ENCODE measurements around the gene COL12A1.

DNA sequence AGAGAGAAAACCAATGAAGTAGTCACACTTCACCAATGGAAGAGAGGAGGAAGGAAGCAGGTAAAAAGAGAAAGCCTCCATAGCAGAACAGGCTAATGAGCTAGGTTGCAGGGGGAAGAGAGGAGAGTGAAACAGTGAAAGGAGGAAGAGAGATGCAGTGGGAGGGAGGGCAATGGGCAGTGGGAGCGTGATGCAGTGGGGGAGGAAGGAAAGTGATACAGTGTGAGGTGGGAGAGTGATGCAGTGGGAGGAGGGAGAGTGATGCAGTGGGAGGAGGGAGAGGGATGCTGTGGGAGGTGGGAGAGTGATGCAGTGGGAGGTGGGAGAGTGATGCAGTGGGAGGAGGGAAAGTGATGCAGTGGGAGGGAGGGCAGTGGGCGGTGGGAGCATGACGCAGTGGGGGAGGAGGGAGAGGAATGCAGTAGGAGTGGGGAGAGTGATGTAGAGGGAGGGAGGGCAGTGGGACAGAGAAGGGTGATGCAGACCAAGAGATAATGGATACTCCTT, 29.7 kb downstream of the COL12A1 start:
- TF ChIP-seq, protein P1, sequence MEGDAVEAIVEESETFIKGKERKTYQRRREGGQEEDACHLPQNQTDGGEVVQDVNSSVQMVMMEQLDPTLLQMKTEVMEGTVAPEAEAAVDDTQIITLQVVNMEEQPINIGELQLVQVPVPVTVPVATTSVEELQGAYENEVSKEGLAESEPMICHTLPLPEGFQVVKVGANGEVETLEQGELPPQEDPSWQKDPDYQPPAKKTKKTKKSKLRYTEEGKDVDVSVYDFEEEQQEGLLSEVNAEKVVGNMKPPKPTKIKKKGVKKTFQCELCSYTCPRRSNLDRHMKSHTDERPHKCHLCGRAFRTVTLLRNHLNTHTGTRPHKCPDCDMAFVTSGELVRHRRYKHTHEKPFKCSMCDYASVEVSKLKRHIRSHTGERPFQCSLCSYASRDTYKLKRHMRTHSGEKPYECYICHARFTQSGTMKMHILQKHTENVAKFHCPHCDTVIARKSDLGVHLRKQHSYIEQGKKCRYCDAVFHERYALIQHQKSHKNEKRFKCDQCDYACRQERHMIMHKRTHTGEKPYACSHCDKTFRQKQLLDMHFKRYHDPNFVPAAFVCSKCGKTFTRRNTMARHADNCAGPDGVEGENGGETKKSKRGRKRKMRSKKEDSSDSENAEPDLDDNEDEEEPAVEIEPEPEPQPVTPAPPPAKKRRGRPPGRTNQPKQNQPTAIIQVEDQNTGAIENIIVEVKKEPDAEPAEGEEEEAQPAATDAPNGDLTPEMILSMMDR (IDR thresholded peaks at IDR 0.05), result no peak
- TF ChIP-seq POLR2AphosphoS5 (IDR thresholded peaks at IDR 0.05), result no peak

All from transverse colon (tissue), 4 donors.